Motor neuron (in vitro differentiated cells): ENCODE measurements around the gene LEFTY2. TPM values are rescaled to one million over a fixed set of nuclear protein-coding genes. Genes with fewer than 3 reads are reported as not detected.
"Not testable (repeated sequence)": the region's sequence is repeated elsewhere in the genome, so short reads cannot be mapped to it uniquely, and the experiment has no call there.

Source experiments
- ATAC-seq, 8 experiments: fragments of 200-7000 bp; cut with Tn5 transposase; replicated peaks in 6 of 8; 2 replicates each; pipeline ENCODE4 v1.8.0; 2021; ENCODE audit warnings: mild to moderate bottlenecking in 8 of 8, moderate library complexity in 8 of 8
- H3K27ac ChIP-seq, 2 donors: fragments of 250-450 bp; sonication (Bioruptor Pico); 2 replicates each; pipeline ENCODE4 v1.9.0; 2021; ENCODE audit warnings: antibody characterized with exemption in 2 of 2, mild to moderate bottlenecking in 2 of 2, moderate library complexity in 1 of 2
- H3K4me1 ChIP-seq, 2 donors: fragments of 250-450 bp; sonication (Bioruptor Pico); replicated peaks in 1 of 2; 2 replicates each; pipeline ENCODE4 v1.6.1; 2021; ENCODE audit warnings: antibody characterized with exemption in 2 of 2, mild to moderate bottlenecking in 2 of 2, moderate library complexity in 1 of 2
- H3K4me3 ChIP-seq, 5 donors: fragments of 250-450 bp; sonication (Bioruptor Pico); 2 replicates each; pipeline ENCODE4 v1.9.0; 2021; ENCODE audit warnings: antibody characterized with exemption in 5 of 5, mild to moderate bottlenecking in 5 of 5, moderate library complexity in 4 of 5
- WGBS, 10 experiments: fragments of 450-650 bp; shearing (Covaris generic); methylation state at CpG; one replicate each; pipeline ENCODE4 v1.0.0; 2022; 5-methylcytosine and 5-hydroxymethylcytosine counted together
- in situ Hi-C, 9 experiments: fragments of 400-800 bp; cut with MboI; loops; one replicate each; pipeline ENCODE4 v1.15.0; 2021; ENCODE audit warnings: low sequenced_read_pairs in 9 of 9, low pct_unique_long_range_greater_than_20kb in 2 of 9; ENCODE audit not compliant: unreplicated experiment in 9 of 9
- total RNA-seq, 8 experiments: library from RNA; unstranded; fragments of 300-600 nt; gene quantifications; 2 replicates each; pipeline versions ENCODE4 v1.2.3 to v1.2.4, GENCODE V29; 2022

LEFTY2 gene
- total RNA-seq, 8 experiments from 2014 or later = 0.13 to 36.6 (median 0.63) TPM; not detected in 1

DNA sequence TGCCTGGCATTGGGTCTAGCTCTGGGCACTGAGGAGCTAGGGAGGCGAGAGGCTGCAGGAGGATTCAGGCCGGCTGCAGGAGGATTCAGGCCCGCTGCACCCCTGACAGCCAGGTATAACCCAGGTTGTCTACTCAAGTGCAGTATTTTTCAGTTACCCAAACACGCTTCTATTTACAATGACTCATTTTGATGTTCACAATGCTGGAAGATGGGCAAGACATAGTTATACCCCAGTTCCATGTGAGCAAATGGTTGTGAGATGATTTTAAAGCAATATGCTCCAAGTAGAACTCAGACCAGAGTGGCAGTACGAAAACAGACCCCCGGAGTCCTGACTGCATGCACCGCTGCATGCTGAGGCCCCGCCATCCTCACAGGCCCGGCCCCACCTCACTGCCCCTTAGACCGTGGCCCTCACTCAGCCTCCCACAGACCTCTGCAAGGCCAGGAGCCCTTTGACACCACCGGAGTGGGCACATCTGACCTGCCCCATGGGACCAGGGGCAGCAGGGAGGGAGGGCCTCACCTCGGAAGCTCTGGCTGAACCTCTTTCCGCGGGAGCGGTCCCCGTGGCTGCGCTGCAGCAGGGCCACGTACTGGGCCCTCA lies 52.6 kb downstream of the LEFTY2 start:
- Histone ChIP-seq H3K4me1 (peaks cover 8 to 21% of the 10 kb centered on the region in 2 donors), H3K27ac (no peak overlapping the region), H3K4me3 (no peak overlapping the region)
- WGBS, 10 experiments = 71 to 94% (median 83%) methylated on average over 1 to 7 of the region's 18 CpGs; no CpG with 5 or more reads in 3 of the 10 experiments
- in situ Hi-C loops = no loop called here
- ATAC-seq = peak in 4 of 8 experiments; percentile 10 to 24 (median 14)

DNA sequence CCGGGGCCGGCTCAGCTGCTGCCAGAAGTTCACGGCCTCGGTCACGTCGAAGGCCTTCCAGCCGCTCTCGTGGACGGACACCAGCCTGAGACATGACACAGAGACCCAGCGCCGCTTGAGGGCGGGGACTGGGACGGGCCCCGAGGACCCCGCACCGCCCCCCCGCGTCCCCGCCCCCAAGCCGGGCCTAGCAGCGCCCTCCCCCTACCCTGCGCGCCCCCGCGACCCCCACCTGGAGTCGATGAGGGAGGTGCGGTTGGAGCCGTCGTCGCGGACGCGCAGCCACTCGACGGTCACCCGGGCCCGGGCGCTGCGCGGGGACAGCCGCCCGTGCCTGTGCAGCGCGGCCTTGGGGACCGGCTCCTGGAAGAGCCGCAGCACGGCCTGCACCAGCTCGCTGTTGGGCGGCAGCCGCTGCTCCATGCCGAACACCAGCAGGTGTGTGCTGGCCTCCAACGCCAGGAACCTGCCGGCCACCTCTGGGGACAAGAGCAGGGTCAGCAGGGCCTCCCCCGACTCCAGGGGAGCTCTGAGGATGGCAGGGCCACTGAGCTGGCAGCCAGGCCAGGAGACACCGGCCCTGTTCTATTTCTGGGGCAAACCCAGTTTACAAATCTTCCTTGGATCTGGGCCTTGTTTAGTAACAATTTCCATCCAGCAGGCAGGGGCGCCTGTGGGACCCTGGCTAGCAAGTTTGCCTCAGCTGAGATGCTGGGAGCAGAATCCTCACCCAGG lies 53.3 kb downstream of the LEFTY2 start:
- H3K4me1 ChIP-seq = peaks cover 8 to 24% of the 10 kb centered on the region in 2 donors
- 80 to 100% (median 87%) methylated on average over 1 to 2 of the region's 56 CpGs; no CpG with 5 or more reads in 6 of the 10 experiments for WGBS, 10 experiments
- ATAC-seq = peak in 3 of 8 experiments; percentile 8 to 36 (median 32)
- H3K4me3 ChIP-seq, in situ Hi-C loops, H3K27ac ChIP-seq: not testable (repeated sequence)

DNA sequence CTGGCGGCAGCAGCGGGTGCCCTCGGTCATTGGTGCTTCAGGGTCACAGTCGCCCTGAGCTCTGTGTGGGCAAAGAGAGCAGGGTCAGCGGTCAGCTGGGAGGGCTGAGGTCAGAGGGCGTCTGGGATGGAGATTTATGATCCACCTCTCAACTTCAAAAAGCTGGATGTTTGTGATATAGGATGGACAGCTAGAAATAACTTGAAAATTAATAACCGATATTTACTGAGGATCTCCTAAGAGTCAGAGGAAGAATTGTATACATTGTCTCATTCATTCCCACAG lies 54.0 kb downstream of the LEFTY2 start:
- peaks cover 8 to 24% of the 10 kb centered on the region in 2 donors for H3K4me1 ChIP-seq
- H3K4me3 ChIP-seq = no peak overlapping the region
- H3K27ac ChIP-seq = no peak overlapping the region
- 70 to 93% (median 82%) methylated on average over 1 to 7 of the region's 7 CpGs; no CpG with 5 or more reads in 6 of the 10 experiments for WGBS, 10 experiments
- no peak for ATAC-seq
- in situ Hi-C loops = no loop called here

Other genes starting within 250 kb of the LEFTY2 start
- gene SRP9, start 163.4 kb downstream of the LEFTY2 start, total RNA-seq = 100 to 1,000 TPM; 137 to 674 (median 404) TPM
- 10 to 100 TPM in 5 of 8 experiments, 1 to 10 TPM in 3; 8.1 to 56.2 (median 12.2) TPM for gene EPHX1, start 131.1 kb downstream of the LEFTY2 start, total RNA-seq
- gene TMEM63A, start 58.8 kb downstream of the LEFTY2 start, total RNA-seq = 10 to 100 TPM in 3 of 8 experiments, 1 to 10 TPM in 5; 2.5 to 43.5 (median 9.1) TPM
- 1 to 10 TPM in 1 of 8 experiments, under 1 TPM in 5, not detected in 2; 0.31 to 1.4 (median 0.83) TPM for gene LEFTY1, start 52.1 kb downstream of the LEFTY2 start, total RNA-seq
- gene PYCR2, start 17.0 kb downstream of the LEFTY2 start, total RNA-seq = 10 to 100 TPM; 51.3 to 92.2 (median 65.1) TPM
- 10 to 100 TPM; 21.7 to 30.9 (median 27.4) TPM for gene SDE2, start 58.1 kb upstream of the LEFTY2 start, total RNA-seq
- 1,000 to 10,000 TPM in 4 of 8 experiments, 100 to 1,000 TPM in 4; 306 to 1,867 (median 1,051) TPM for gene H3-3A, start 121.5 kb upstream of the LEFTY2 start, total RNA-seq
- gene ACBD3, start 245.5 kb upstream of the LEFTY2 start, total RNA-seq = 10 to 100 TPM; 30.9 to 79.1 (median 56.0) TPM